HepG2 (cell line): Measurements from ENCODE around the gene IDH3G. TPM values are rescaled to one million over a fixed set of nuclear protein-coding genes. Genes with fewer than 3 reads are reported as not detected.
"Not testable (repeated sequence)": the region's sequence is repeated elsewhere in the genome, so short reads cannot be mapped to it uniquely, and the experiment has no call there.

Experiments used
- ATAC-seq: fragments of 200-7000 bp; cut with Tn5 transposase; 3 replicates; pipeline ENCODE4 v1.9.1; 2020; ENCODE audit warnings: mild to moderate bottlenecking, moderate library complexity
- BruUV-seq: library from RNA; stranded (reverse); fragments of 400-500 nt; replicated peaks from 2 replicates; lab custom pipeline; 2021; lab: Mats Ljungman, UMichigan
- CTCF ChIA-PET: fragments of 300-600 bp; formaldehyde crosslinking; extraction: SDS; loops from one replicate; lab custom pipeline; 2021; ENCODE audit warnings: low total read pairs, inconsistent platforms, low intra/inter-chr PET ratio; lab: Yijun Ruan, JAX
- POLR2A ChIA-PET: fragments of 350-600 bp; sonication (Branson Sonifier 250); formaldehyde crosslinking; loops from one replicate; lab custom pipeline; 2020; ENCODE audit warnings: antibody characterized with exemption, inconsistent platforms; lab: Yijun Ruan, JAX
- DNase-seq: peaks from one replicate; pipeline ENCODE4 v3.0.0-alpha.2; 2015; ENCODE audit warnings: low spot score
- FAIRE-seq: peaks from 3 replicates; lab custom pipeline; 2011; peaks lifted over from hg19 to GRCh38; lab: Jason Lieb, UNC
- H2AFZ ChIP-seq: one replicate; pipeline ENCODE4 v1.6.1; 2011; ENCODE audit warnings: low read length, inconsistent platforms
- H3K27ac ChIP-seq: fragments of 300-600 bp; 3 replicates; pipeline ENCODE4 v1.8.0; 2011; ENCODE audit warnings: mixed run types, mild to moderate bottlenecking, mixed read lengths, low read length, inconsistent platforms; ENCODE audit not compliant: insufficient read depth; ENCODE audit errors: extremely low read length
- H3K27me3 ChIP-seq, 2 experiments: fragments of 200-600 bp in 1 of 2; 2 replicates in 1 of 2; 3 replicates in 1 of 2; pipeline versions ENCODE4 v1.6.0 to v1.8.0; 2011; ENCODE audit warnings: low read length in 2 of 2, mild to moderate bottlenecking in 2 of 2, moderate library complexity in 2 of 2, inconsistent platforms in 1 of 2; ENCODE audit not compliant: insufficient read depth in 2 of 2, control insufficient read depth in 1 of 2
- H3K36me3 ChIP-seq, 2 experiments: fragments of 200-600 bp in 1 of 2; replicated peaks in 1 of 2; 2 replicates in 1 of 2; 3 replicates in 1 of 2; pipeline versions ENCODE4 v1.5.1 to v1.8.0; 2011; ENCODE audit warnings: low read length in 2 of 2, inconsistent platforms in 1 of 2; ENCODE audit not compliant: insufficient read depth in 2 of 2, control insufficient read depth in 1 of 2
- H3K4me1 ChIP-seq: 2 replicates; pipeline ENCODE4 v1.5.1; 2012; ENCODE audit warnings: low read length, inconsistent platforms; ENCODE audit not compliant: insufficient read depth
- H3K4me2 ChIP-seq: 2 replicates; pipeline ENCODE4 v1.6.0; 2011; ENCODE audit warnings: low read depth, low read length, inconsistent platforms
- H3K4me3 ChIP-seq, 3 experiments: fragments of 200-600 bp in 1 of 3; sonication (generic), shearing (Covaris generic) in 1 of 3; replicated peaks in 1 of 3; 2 replicates each; pipeline ENCODE4 v1.5.1; 2011 to 2016; ENCODE audit warnings: low read length in 3 of 3, inconsistent platforms in 2 of 3, low read depth in 2 of 3, mild to moderate bottlenecking in 2 of 3, control low read depth in 1 of 3, mixed read lengths in 1 of 3; ENCODE audit not compliant: insufficient read depth in 1 of 3
- H3K79me2 ChIP-seq: one replicate; pipeline ENCODE4 v1.6.1; 2011; ENCODE audit warnings: low read length, inconsistent platforms; ENCODE audit not compliant: insufficient read depth
- H3K9ac ChIP-seq: 2 replicates; pipeline ENCODE4 v1.6.0; 2011; ENCODE audit warnings: mild to moderate bottlenecking, low read depth, low read length, inconsistent platforms; ENCODE audit not compliant: insufficient read depth
- H3K9me3 ChIP-seq: 2 replicates; pipeline ENCODE4 v1.5.1; 2012; ENCODE audit warnings: mild to moderate bottlenecking, low read length
- H4K20me1 ChIP-seq: 2 replicates; pipeline ENCODE4 v1.6.0; 2011; ENCODE audit warnings: inconsistent platforms, mild to moderate bottlenecking, low read length, moderate library complexity; ENCODE audit not compliant: insufficient read depth
- AGO1 ChIP-seq: fragments of 200-400 bp; formaldehyde crosslinking; IDR thresholded peaks from 2 replicates; pipeline ENCODE4 v1.6.1; 2017; ENCODE audit warnings: mild to moderate bottlenecking, low read depth, low read length, moderate library complexity; ENCODE audit not compliant: poor library complexity, severe bottlenecking
- KAT2B ChIP-seq: fragments of 150-350 bp; IDR thresholded peaks from 2 replicates; pipeline ENCODE4 v1.6.1; 2014; ENCODE audit warnings: low read depth, low read length, borderline replicate concordance
- KDM2A ChIP-seq: sonication (generic); formaldehyde crosslinking; IDR thresholded peaks from 2 replicates; pipeline ENCODE4 v1.4.0; 2020; ENCODE audit warnings: low read depth, missing genetic modification reagents, borderline replicate concordance
- POLR2G ChIP-seq: fragments of 200-400 bp; formaldehyde crosslinking; IDR thresholded peaks from 2 replicates; pipeline ENCODE4 v1.6.1; 2018; ENCODE audit warnings: mild to moderate bottlenecking, low read depth, low read length, moderate library complexity
- RBM39 ChIP-seq: fragments of 200-400 bp; formaldehyde crosslinking; IDR thresholded peaks from one replicate; pipeline ENCODE4 v1.6.1; 2018; ENCODE audit warnings: antibody characterized with exemption, mild to moderate bottlenecking, low read depth, low read length; ENCODE audit not compliant: poor library complexity, severe bottlenecking
- TFDP1 ChIP-seq: IDR thresholded peaks from 2 replicates; pipeline ENCODE4 v1.6.1; 2016; ENCODE audit warnings: missing compliant biosample characterization, missing genetic modification reagents, borderline replicate concordance
- ZNF687 ChIP-seq: sonication (generic); formaldehyde crosslinking; IDR thresholded peaks from 2 replicates; pipeline ENCODE4 v1.5.1; 2020; ENCODE audit warnings: mild to moderate bottlenecking, missing genetic modification reagents, moderate library complexity
- ZSCAN25 ChIP-seq: sonication (generic); formaldehyde crosslinking; IDR thresholded peaks from 2 replicates; pipeline ENCODE4 v1.8.0; 2022; ENCODE audit warnings: mild to moderate bottlenecking, missing genetic modification reagents
- WGBS: methylation state at CpG from one replicate; pipeline ENCODE4 v1.1.6; 2017; ENCODE audit warnings: low lambda C conversion rate; 5-methylcytosine and 5-hydroxymethylcytosine counted together
- in situ Hi-C: cut with HindIII; loops from 2 replicates; pipeline ENCODE4 v1.10.0; 2017; ENCODE audit warnings: low pct_unique_long_range_greater_than_20kb; ENCODE audit not compliant: extremely low pct_ligation_motif_present
- intact Hi-C: fragments of 100-400 bp; cut with micrococcal nuclease; formaldehyde crosslinking; loops from one replicate; pipeline ENCODE4 v1.10.0; 2022; ENCODE audit not compliant: unreplicated experiment
- polyA plus RNA-seq, 8 experiments: library from polyadenylated mRNA; depleted of rRNA in 3 of 8; stranded (reverse) in 7 of 8; unstranded in 1 of 8; fragments of >200 nt; fragmentation: Illumina TruSeq in 4 of 8; extraction: Trizol in 4 of 8; gene quantifications; 2 replicates each; pipeline versions ENCODE4 v1.2.1 to v1.2.3, GENCODE V29; 2011 to 2016; ENCODE audit warnings: low read depth in 4 of 8, missing spikeins in 1 of 8, mixed read lengths in 1 of 8; ENCODE audit not compliant: insufficient read depth in 1 of 8
- total RNA-seq, 5 experiments: library from RNA; depleted of rRNA; stranded (reverse); fragments of >200 nt; fragmentation: Illumina TruSeq; extraction: Trizol; gene quantifications; 2 replicates each; pipeline ENCODE4 v1.2.3, GENCODE V29; 2016; ENCODE audit warnings: low read depth in 1 of 5

Gene IDH3G
- total and polyA plus RNA-seq, 2 of the 13 experiments (the other 11 are each of a cell fraction or from before 2014, with no cell fraction given) = 18.7 to 35.5 TPM

- H3K9ac ChIP-seq = no peak overlapping the region
- in situ Hi-C loops = no loop called here
- peaks cover 13% of the 10 kb centered on the region for H3K4me1 ChIP-seq
- intact Hi-C loops = no loop called here
- 34% methylated on average over 3 of the region's 3 CpGs for WGBS
- DNase-seq (no peak), FAIRE-seq (no peak)
- CTCF ChIA-PET = no interaction called here
- H3K9me3 ChIP-seq = no peaks in the 10 kb centered on the region
- no peak for TF ChIP-seq RBM39
- TF ChIP-seq KAT2B = peak; percentile 71
- TF ChIP-seq, all 625 proteins: peak for 1
- H3K79me2 ChIP-seq = no peaks in the 10 kb centered on the region
- H3K4me3 ChIP-seq = no peak overlapping the region
- H3K27ac ChIP-seq = no peak overlapping the region
- no peak for ATAC-seq
- POLR2A ChIA-PET = no interaction called here
- no peaks in the 10 kb centered on the region for H3K27me3 ChIP-seq
- no peaks in the 10 kb centered on the region for H3K36me3 ChIP-seq
- no peaks in the 10 kb centered on the region for H4K20me1 ChIP-seq
- H3K4me2 ChIP-seq = no peak overlapping the region
- no peak overlapping the region for H2AFZ ChIP-seq
- no TSS peak for BruUV-seq
Observed at GRCh38 chrX:153746359-153746758, 47.8 kb downstream of the IDH3G start.

- intact Hi-C loops, POLR2A ChIA-PET, H3K36me3 ChIP-seq, H2AFZ ChIP-seq, H3K4me3 ChIP-seq, H3K27me3 ChIP-seq, BruUV-seq, H3K9ac ChIP-seq, H4K20me1 ChIP-seq, ATAC-seq, H3K27ac ChIP-seq, CTCF ChIA-PET, H3K79me2 ChIP-seq, H3K4me2 ChIP-seq, H3K4me1 ChIP-seq, DNase-seq, H3K9me3 ChIP-seq, in situ Hi-C loops, FAIRE-seq: not testable (repeated sequence)
- TF ChIP-seq AGO1 = peak; percentile 81
- TF ChIP-seq POLR2G = peak; percentile 31; the same call in 1 of the 2 replicates
- TF ChIP-seq ZSCAN25 (CRISPR knock-in tag) = peak; percentile 50; the same call in 1 of the 2 replicates
- peak; percentile 36; the same call in 1 of the 2 replicates for TF ChIP-seq KDM2A (CRISPR knock-in tag)
- TF ChIP-seq TFDP1 (CRISPR knock-in tag) = peak; percentile 24; the same call in 1 of the 2 replicates
- TF ChIP-seq ZNF687 (CRISPR knock-in tag) = peak; percentile 57
- no CpG with 5 or more reads among the region's 12 CpGs for WGBS
Observed at GRCh38 chrX:153745067-153745433, 49.1 kb downstream of the IDH3G start.
